ENCODE measurements around the gene ZDHHC14.
"Not testable (repeated sequence)": the region's sequence is repeated elsewhere in the genome, so short reads cannot be mapped to it uniquely, and the experiment has no call there.

The ZDHHC14 gene

GRCh38 chr6:157447735-157448134, 66.7 kb downstream of the ZDHHC14 start:
- no peak for DNase-seq

DNA sequence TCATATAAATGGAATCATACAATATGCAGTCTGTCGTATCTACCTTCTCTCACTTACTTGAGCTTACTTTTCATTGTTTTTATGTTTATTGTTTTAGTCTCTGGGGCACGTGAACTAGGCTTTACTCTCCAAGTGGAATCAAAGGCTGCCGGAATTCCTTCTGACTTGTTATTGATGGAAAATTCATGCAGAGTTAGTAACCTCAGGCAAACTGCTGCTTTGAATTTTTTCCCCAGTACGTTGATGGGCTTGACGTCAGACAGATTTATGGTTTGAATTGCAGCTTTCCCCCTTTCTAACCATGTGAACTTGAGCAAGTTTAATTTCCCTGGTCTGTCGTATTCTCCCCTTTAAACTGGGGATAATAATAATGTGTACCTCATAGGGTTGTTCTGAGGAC, 68.6 kb downstream of the ZDHHC14 start:
- DNase-seq, result peak; percentile 62

DNA sequence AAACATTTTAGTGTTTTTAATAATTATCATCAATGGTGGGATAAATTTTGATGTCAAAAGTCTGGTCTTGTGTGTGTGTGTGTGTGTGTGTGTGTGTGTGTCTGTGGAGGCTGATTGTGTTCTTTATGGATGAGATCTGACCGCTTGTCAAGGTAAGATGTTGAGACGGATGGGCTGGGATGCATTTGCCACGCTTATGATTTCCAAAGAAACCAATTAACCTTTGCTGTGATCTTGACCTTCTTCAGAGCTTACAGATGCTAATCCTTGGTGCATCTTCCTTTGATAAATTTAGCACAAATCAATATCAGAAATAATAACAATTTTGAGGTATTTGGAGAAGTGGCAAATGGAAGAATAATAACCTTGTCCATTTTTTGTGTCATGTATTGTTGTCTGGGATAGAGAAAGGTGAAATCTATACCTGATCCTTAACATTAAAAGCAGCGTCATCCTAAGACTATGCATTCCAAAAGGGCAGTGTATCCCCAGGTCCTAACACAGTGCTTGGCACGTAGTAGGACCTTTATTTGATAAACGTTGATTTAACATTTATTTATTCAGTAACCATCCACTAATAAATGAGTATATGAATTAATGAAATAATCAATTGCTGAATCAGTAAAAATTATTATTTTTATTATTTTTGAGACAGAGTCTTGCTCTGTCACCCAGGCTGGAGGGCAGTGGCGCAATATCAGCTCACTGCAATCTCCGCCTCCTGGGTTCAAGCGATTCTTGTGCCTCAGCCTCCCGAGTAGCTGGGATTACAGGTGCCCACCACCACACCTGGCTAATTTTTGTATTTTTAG, 70.1 kb downstream of the ZDHHC14 start:
- DNase-seq, result peak; percentile 65

- DNase-seq, result no peak
Measured at GRCh38 chr6:157452096-157452495, 71.1 kb downstream of the ZDHHC14 start.

GRCh38 chr6:157453131-157453530, 72.1 kb downstream of the ZDHHC14 start:
- DNase-seq, result no peak

DNA sequence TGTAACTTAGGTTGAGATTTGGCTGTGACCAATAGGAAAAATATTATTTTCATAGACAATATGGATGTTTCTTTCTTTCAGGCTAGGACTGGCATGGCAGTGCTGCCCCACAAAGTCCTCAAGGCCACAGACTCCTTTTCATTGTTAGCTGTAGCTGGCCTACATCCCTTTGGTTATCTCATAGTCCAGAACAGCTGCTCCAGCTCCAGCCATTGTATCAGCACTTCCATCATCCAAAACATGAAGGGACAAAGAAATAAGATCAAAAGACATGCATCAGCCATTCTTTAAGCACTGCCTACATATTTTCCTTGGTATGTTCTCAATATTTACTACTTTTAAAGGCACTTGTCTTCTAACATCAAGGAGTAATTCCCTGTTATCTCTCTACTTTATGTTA, 73.0 kb downstream of the ZDHHC14 start:
- no peak for DNase-seq

- peak; percentile 30 for DNase-seq
Measured at GRCh38 chr6:157454762-157455714, 74.0 kb downstream of the ZDHHC14 start.

- no peak for DNase-seq
Measured at GRCh38 chr6:157455731-157456523, 74.9 kb downstream of the ZDHHC14 start.

DNA sequence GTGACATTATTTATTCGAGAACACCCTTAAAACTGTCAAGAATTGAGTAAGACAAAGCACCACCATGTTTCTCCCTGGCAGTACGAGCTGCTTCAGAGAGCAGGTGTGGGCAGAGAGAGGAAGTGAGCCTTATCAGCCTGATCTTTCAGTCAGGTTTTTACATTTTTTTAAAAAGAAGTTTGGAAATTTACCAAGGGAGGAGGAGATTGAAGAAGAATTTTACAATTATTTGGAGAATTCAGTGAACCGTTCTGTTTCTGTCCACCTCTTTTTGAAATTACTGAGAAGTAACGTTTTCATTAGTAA, 75.5 kb downstream of the ZDHHC14 start:
- no peak for DNase-seq

- no peak for DNase-seq
Measured at GRCh38 chr6:157457787-157458186, 76.8 kb downstream of the ZDHHC14 start.

- DNase-seq, result no peak
Measured at GRCh38 chr6:157459327-157459726, 78.3 kb downstream of the ZDHHC14 start.

DNA sequence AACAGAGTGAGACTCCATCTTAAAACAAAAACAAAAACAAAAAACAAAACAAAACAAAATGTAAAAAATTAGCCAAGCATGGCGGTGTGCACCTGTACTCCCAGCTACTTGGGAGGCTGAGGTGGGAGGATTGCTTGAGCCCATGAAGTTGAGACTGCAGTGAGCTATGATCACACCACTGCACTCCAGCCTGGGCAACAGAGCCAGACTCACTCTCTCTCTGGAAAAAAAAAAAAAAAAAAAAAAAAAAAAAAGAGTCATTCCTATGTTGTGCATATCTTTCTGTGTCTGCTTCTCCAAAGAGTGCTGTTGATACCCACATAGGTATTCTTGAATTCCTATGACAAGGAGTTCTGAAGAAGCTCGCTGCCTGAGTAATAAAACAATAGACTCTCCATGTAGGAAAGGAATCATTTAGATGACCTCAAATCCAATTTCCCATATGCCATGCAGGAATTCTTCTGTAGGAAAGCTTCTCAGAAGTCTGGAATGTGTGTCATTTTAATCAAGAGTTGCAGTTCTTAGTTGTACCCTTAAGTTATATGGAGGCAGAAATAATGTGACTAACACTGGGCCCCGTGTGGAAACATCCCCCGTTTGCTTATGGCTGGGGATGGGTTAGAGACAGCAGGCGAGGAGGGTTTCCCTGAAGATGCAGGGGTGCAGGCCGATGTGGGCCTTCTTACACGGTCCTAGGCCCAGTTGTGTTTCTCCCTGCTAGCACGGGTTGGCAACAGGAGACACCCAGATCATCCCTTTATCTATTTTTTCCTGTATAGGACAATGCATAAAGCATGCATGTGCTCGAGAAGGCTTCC, 79.4 kb downstream of the ZDHHC14 start:
- DNase-seq, result no peak

- peak; percentile 19 for DNase-seq
Measured at GRCh38 chr6:157461000-157461915, 80.3 kb downstream of the ZDHHC14 start.

DNA sequence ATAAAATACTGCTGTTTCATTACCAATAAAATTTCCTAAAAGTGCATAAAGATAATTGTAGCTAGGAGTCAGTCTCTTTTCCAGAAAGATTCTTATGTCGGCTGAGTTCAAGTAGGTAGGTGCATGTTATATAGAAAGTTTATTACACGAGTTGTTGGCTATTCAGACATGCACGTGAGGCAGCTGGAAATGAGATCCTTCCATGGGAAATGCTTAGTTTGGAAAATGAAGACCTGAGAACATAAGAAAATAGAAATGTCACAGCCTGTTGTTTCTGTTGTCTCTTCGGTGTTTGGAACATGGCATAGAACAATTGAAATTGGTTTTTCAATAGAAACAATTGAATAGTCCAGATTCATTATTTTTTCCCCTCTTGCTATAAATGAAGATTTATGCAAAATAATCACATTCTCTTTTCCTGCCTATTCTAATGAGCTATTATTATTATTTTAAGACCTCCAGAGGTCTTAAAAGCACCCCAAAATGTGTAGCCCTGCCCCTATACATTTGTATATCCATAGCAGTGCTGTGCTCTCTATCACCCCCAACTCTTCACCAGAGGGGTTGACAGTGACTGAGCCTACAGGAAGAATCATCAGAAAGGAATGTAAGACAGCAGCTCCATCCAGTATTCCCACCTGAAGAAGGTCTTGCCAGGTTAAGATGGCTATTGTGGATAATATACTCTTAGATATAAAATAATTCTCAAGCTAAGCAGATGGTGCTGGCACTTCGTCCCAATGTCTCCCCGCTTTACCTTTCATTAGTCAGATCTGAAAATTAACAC, 82.2 kb downstream of the ZDHHC14 start:
- no peak for DNase-seq

- not testable (repeated sequence) for DNase-seq
Measured at GRCh38 chr6:157463743-157464135, 82.7 kb downstream of the ZDHHC14 start.

- no peak for DNase-seq
Measured at GRCh38 chr6:157464653-157465535, 83.9 kb downstream of the ZDHHC14 start.

GRCh38 chr6:157466342-157466648, 85.3 kb downstream of the ZDHHC14 start:
- DNase-seq, result no peak

- not testable (repeated sequence) for DNase-seq
Measured at GRCh38 chr6:157467339-157467738, 86.3 kb downstream of the ZDHHC14 start.

DNA sequence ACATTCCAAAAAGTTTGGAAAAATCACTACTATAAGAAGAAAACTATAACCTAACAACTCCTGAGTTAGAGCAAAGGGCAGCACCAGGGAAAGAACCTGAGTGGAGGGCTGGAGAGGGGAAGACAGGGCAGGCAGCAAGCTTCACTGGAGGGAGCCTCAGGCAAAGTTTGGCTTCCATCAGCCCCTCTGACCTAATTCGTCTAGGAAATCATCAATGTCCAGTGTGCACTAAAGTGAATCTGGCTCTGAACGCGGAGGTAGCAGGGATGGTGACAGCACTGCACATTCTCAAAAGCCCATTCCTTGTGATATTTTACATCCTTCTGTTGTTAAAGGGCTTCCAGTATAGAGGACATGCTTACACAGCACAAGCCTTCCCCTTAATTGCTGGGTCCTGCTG, 87.1 kb downstream of the ZDHHC14 start:
- DNase-seq, result no peak

All from eye (tissue), 1 donor.